GM18861 (cell line): ENCODE measurements around the gene NSUN2.
"Not testable (repeated sequence)": the region's sequence is repeated elsewhere in the genome, so short reads cannot be mapped to it uniquely, and the experiment has no call there.

Source experiments
- ATAC-seq: cut with Tn5 transposase; IDR thresholded peaks from one replicate; pipeline ENCODE4 v1.9.1; 2021; ENCODE audit not compliant: unreplicated experiment

The NSUN2 gene

GRCh38 chr5:6584727-6585126 is 48.1 kb downstream of the NSUN2 start:
- ATAC-seq = no peak

GRCh38 chr5:6584101-6584645 is 48.7 kb downstream of the NSUN2 start:
- ATAC-seq = no peak

GRCh38 chr5:6583049-6583880 is 49.6 kb downstream of the NSUN2 start:
- no peak for ATAC-seq

GRCh38 chr5:6582507-6583048 is 50.3 kb downstream of the NSUN2 start:
- ATAC-seq = no peak

- ATAC-seq = no peak
Measured at GRCh38 chr5:6581559-6582426, 51.1 kb downstream of the NSUN2 start.

GRCh38 chr5:6581090-6581489 is 51.8 kb downstream of the NSUN2 start:
- ATAC-seq = no peak

- no peak for ATAC-seq
Measured at GRCh38 chr5:6579535-6579934, 53.3 kb downstream of the NSUN2 start.

- ATAC-seq = no peak
Measured at GRCh38 chr5:6578676-6579343, 54.0 kb downstream of the NSUN2 start.

GRCh38 chr5:6576861-6577501 is 55.9 kb downstream of the NSUN2 start:
- no peak for ATAC-seq

- ATAC-seq = no peak
Measured at GRCh38 chr5:6574537-6575245, 58.2 kb downstream of the NSUN2 start.

GRCh38 chr5:6574111-6574510 is 58.7 kb downstream of the NSUN2 start:
- ATAC-seq = no peak

GRCh38 chr5:6573651-6574101 is 59.2 kb downstream of the NSUN2 start:
- ATAC-seq = no peak

GRCh38 chr5:6572825-6573380 is 59.9 kb downstream of the NSUN2 start:
- ATAC-seq = no peak

- no peak for ATAC-seq
Measured at GRCh38 chr5:6572086-6572824, 60.6 kb downstream of the NSUN2 start.

- ATAC-seq = not testable (repeated sequence)
Measured at GRCh38 chr5:6571607-6572006, 61.2 kb downstream of the NSUN2 start.

GRCh38 chr5:6570530-6570929 is 62.3 kb downstream of the NSUN2 start:
- ATAC-seq = no peak

- ATAC-seq = no peak
Measured at GRCh38 chr5:6568889-6569288, 64.0 kb downstream of the NSUN2 start.

GRCh38 chr5:6568383-6568782 is 64.5 kb downstream of the NSUN2 start:
- no peak for ATAC-seq

- no peak for ATAC-seq
Measured at GRCh38 chr5:6567835-6568234, 65.0 kb downstream of the NSUN2 start.
